B cell (primary cell): ENCODE measurements around the gene ANAPC5. TPM values are rescaled to one million over a fixed set of nuclear protein-coding genes. Genes with fewer than 3 reads are reported as not detected.

Experiments
- ATAC-seq: fragments of 200-7000 bp; cut with Tn5 transposase; one replicate; pipeline ENCODE4 v1.10.0; 2021; ENCODE audit warnings: low read depth, mild to moderate bottlenecking, moderate number of reproducible peaks, moderate library complexity
- CTCF ChIA-PET: fragments of 350-600 bp; sonication (Branson Sonifier 250); formaldehyde crosslinking; loops from one replicate; lab custom pipeline; 2021; ENCODE audit warnings: antibody characterized with exemption, inconsistent platforms; lab: Charles Lee
- POLR2A ChIA-PET: fragments of 350-600 bp; sonication (Branson Sonifier 250); formaldehyde crosslinking; loops from one replicate; lab custom pipeline; 2021; ENCODE audit warnings: antibody characterized with exemption; lab: Charles Lee
- DNase-seq: peaks from one replicate; pipeline ENCODE4 v3.0.0; 2013
- H2AFZ ChIP-seq: 2 replicates; pipeline ENCODE4 v1.6.1; 2012; ENCODE audit warnings: mild to moderate bottlenecking, low read depth, low read length; ENCODE audit not compliant: insufficient read depth, poor library complexity, severe bottlenecking
- H3K27ac ChIP-seq, 2 donors: 1 replicate in 1 of 2; 2 replicates in 1 of 2; pipeline ENCODE4 v1.5.1; 2012 to 2013; ENCODE audit warnings: low read length in 2 of 2, mild to moderate bottlenecking in 2 of 2, moderate library complexity in 1 of 2
- H3K27me3 ChIP-seq, 4 experiments: fragments of 200-600 bp in 1 of 4; sonication (generic) in 1 of 4; replicated peaks in 1 of 4; 1 replicate in 2 of 4; 2 replicates in 2 of 4; pipeline versions ENCODE4 v1.6.1 to v1.7.0; 2013 to 2016; ENCODE audit warnings: low read length in 3 of 4, mild to moderate bottlenecking in 2 of 4, mixed read lengths in 1 of 4, moderate library complexity in 1 of 4; ENCODE audit not compliant: insufficient read depth in 4 of 4, control insufficient read depth in 3 of 4; ENCODE audit errors: control extremely low read depth in 1 of 4
- H3K36me3 ChIP-seq, 2 experiments: replicated peaks in 1 of 2; 1 replicate in 1 of 2; 2 replicates in 1 of 2; pipeline versions ENCODE4 v1.6.1 to v1.7.1; 2013; ENCODE audit warnings: low read length in 1 of 2; ENCODE audit not compliant: insufficient read depth in 2 of 2, control insufficient read depth in 1 of 2; ENCODE audit errors: control extremely low read depth in 1 of 2, extremely low read depth in 1 of 2
- H3K4me1 ChIP-seq, 2 donors: fragments of 200-600 bp in 1 of 2; sonication (generic) in 1 of 2; 1 replicate in 1 of 2; 2 replicates in 1 of 2; pipeline versions ENCODE4 v1.5.1 to v1.6.1; 2013 to 2017; ENCODE audit warnings: low read length in 2 of 2; ENCODE audit not compliant: control insufficient read depth in 2 of 2, insufficient read depth in 2 of 2
- H3K4me2 ChIP-seq: replicated peaks from 2 replicates; pipeline ENCODE3; 2012; ENCODE audit warnings: mild to moderate bottlenecking, low read depth, low read length; ENCODE audit not compliant: poor library complexity, severe bottlenecking
- H3K4me3 ChIP-seq, 5 experiments: fragments of 200-600 bp in 1 of 5; sonication (generic) in 1 of 5; 1 replicate in 3 of 5; 2 replicates in 2 of 5; pipeline versions ENCODE4 v1.5.1 to v1.7.0; 2011 to 2016; ENCODE audit warnings: low read length in 4 of 5, mild to moderate bottlenecking in 4 of 5, low read depth in 2 of 5, control low read depth in 1 of 5, moderate library complexity in 1 of 5; ENCODE audit not compliant: insufficient read depth in 1 of 5; ENCODE audit errors: control extremely low read depth in 1 of 5, extremely low read depth in 1 of 5
- H3K79me2 ChIP-seq: fragments of 200-600 bp; sonication (generic); one replicate; pipeline ENCODE4 v1.6.0; 2016; ENCODE audit warnings: low read length; ENCODE audit not compliant: control insufficient read depth, insufficient read depth
- H3K9ac ChIP-seq: fragments of 200-600 bp; sonication (generic); 2 replicates; pipeline ENCODE4 v1.6.1; 2017; ENCODE audit warnings: mild to moderate bottlenecking, low read length, moderate library complexity
- H3K9me3 ChIP-seq, 3 donors: one replicate each; pipeline versions ENCODE4 v1.6.1 to v1.7.1; 2013; ENCODE audit warnings: low read length in 2 of 3; ENCODE audit not compliant: control insufficient read depth in 2 of 3, insufficient read depth in 1 of 3; ENCODE audit errors: control extremely low read depth in 1 of 3
- H4K20me1 ChIP-seq: 2 replicates; pipeline ENCODE4 v1.6.0; 2012; ENCODE audit warnings: mild to moderate bottlenecking, low read length; ENCODE audit not compliant: insufficient read depth, control insufficient read depth, poor library complexity, severe bottlenecking
- H3K27ac Mint-ChIP-seq: one replicate; pipeline ENCODE4 v1.8.0; 2021; ENCODE audit warnings: mixed read lengths
- H3K27me3 Mint-ChIP-seq: one replicate; pipeline ENCODE4 v1.8.0; 2021; ENCODE audit warnings: mixed read lengths
- H3K4me1 Mint-ChIP-seq: one replicate; pipeline ENCODE4 v1.8.0; 2021; ENCODE audit warnings: mixed read lengths
- H3K4me3 Mint-ChIP-seq: one replicate; pipeline ENCODE4 v1.8.0; 2021; ENCODE audit warnings: mixed read lengths
- H3K9me3 Mint-ChIP-seq: one replicate; pipeline ENCODE4 v1.8.0; 2022; ENCODE audit warnings: mixed read lengths; ENCODE audit not compliant: insufficient read depth
- EZH2 ChIP-seq: IDR thresholded peaks from 2 replicates; pipeline ENCODE4 v1.6.1; 2012; ENCODE audit warnings: borderline replicate concordance, low read depth, mild to moderate bottlenecking, moderate library complexity, low read length; ENCODE audit not compliant: insufficient read depth, poor library complexity, severe bottlenecking
- WGBS: methylation state at CpG from one replicate; pipeline ENCODE4 v1.1.5; 2013; ENCODE audit warnings: missing lambda C conversion rate; ENCODE audit not compliant: insufficient coverage; 5-methylcytosine and 5-hydroxymethylcytosine counted together
- intact Hi-C: fragments of 100-400 bp; cut with micrococcal nuclease; formaldehyde crosslinking; loops from one replicate; pipeline ENCODE4 v1.10.0; 2022
- polyA plus RNA-seq: library from polyadenylated mRNA; depleted of rRNA; stranded (reverse); fragments of >200 nt; gene quantifications from 2 replicates; pipeline ENCODE4 v1.2.3, GENCODE V29; 2012
- total RNA-seq, 2 donors: library from RNA; stranded (reverse); fragments of 120-200 nt in 1 of 2; gene quantifications; 1 replicate in 1 of 2; 2 replicates in 1 of 2; pipeline versions ENCODE4 v1.2.3 to v1.2.4, GENCODE V29; 2013 to 2022
- TF ChIP-seq, protein P1 (sequence below): fragments of 200-600 bp; IDR thresholded peaks from one replicate; pipeline ENCODE4 v1.8.0; 2022; ENCODE audit warnings: antibody characterized with exemption, mild to moderate bottlenecking

The ANAPC5 gene
- total and polyA plus RNA-seq, 2 donors (not counting 1 experiment from before 2014, with no cell fraction given) = 150 to 171 TPM

DNA sequence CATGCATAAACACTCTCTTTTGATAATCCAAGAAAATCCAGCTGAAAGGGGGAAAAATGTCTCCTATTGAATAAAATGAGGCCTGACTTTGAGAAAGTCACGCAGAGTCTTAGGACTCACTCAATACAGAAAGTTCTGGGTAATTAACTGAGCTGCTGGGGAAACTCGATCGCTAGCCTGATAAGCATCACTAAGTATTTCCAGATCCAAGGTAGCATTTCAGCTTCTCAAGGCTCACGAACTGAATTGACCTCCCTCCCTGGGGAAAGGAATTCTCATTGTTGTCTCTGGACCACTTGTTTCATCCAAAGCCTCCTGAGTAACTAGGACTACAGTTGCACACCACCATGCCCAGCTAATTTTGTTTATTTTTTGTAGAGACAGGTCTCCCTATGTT, 13.8 kb upstream of the ANAPC5 start:
- H3K4me1 ChIP-seq = no peaks in the 10 kb centered on the region
- no peak overlapping the region for H2AFZ ChIP-seq
- no peak overlapping the region for H3K4me3 Mint-ChIP-seq
- ChIA-PET CTCF (interaction anchor here (0.7 kb wide), 1 partner anchor 30 kb away, joined by 3 read pairs; no protein-coding TSS in a partner anchor), POLR2A (no interaction called here)
- H3K27me3 Mint-ChIP-seq = peaks cover 14% of the 10 kb centered on the region
- no peak overlapping the region for H3K4me2 ChIP-seq
- no peaks in the 10 kb centered on the region for H3K9me3 ChIP-seq
- ATAC-seq (no peak), DNase-seq (no peak)
- H3K27me3 ChIP-seq = no peaks in the 10 kb centered on the region
- peaks cover 6% of the 10 kb centered on the region for H3K4me1 Mint-ChIP-seq
- no peaks in the 10 kb centered on the region for H3K9me3 Mint-ChIP-seq
- H3K27ac ChIP-seq = no peak overlapping the region
- no peak overlapping the region for H3K27ac Mint-ChIP-seq
- H3K79me2 ChIP-seq = no peaks in the 10 kb centered on the region
- H3K9ac ChIP-seq = no peak overlapping the region
- intact Hi-C loops = no loop called here
- WGBS = no CpG with 5 or more reads among the region's 4 CpGs
- no peak overlapping the region for H3K4me3 ChIP-seq
- H3K36me3 ChIP-seq = no peaks in the 10 kb centered on the region
- H4K20me1 ChIP-seq = no peaks in the 10 kb centered on the region
- TF ChIP-seq EZH2 = no peak
- TF ChIP-seq, protein P1, sequence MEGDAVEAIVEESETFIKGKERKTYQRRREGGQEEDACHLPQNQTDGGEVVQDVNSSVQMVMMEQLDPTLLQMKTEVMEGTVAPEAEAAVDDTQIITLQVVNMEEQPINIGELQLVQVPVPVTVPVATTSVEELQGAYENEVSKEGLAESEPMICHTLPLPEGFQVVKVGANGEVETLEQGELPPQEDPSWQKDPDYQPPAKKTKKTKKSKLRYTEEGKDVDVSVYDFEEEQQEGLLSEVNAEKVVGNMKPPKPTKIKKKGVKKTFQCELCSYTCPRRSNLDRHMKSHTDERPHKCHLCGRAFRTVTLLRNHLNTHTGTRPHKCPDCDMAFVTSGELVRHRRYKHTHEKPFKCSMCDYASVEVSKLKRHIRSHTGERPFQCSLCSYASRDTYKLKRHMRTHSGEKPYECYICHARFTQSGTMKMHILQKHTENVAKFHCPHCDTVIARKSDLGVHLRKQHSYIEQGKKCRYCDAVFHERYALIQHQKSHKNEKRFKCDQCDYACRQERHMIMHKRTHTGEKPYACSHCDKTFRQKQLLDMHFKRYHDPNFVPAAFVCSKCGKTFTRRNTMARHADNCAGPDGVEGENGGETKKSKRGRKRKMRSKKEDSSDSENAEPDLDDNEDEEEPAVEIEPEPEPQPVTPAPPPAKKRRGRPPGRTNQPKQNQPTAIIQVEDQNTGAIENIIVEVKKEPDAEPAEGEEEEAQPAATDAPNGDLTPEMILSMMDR = no peak

GRCh38 chr12:121365416-121366062, 13.3 kb upstream of the ANAPC5 start:
- Histone ChIP-seq H3K79me2 (no peaks in the 10 kb centered on the region), H3K27me3 (no peaks in the 10 kb centered on the region), H3K9ac (no peak overlapping the region), H3K4me1 (no peaks in the 10 kb centered on the region), H3K27ac (no peak overlapping the region), H3K36me3 (no peaks in the 10 kb centered on the region), H2AFZ (no peak overlapping the region), H3K4me3 (no peak overlapping the region), H4K20me1 (no peaks in the 10 kb centered on the region), H3K4me2 (no peak overlapping the region), H3K9me3 (no peaks in the 10 kb centered on the region)
- ATAC-seq (no peak), DNase-seq (no peak)
- no CpG with 5 or more reads among the region's 5 CpGs for WGBS
- ChIA-PET POLR2A (no interaction called here), CTCF (interaction anchor here (0.7 kb wide), 1 partner anchor 31 kb away, joined by 3 read pairs; no protein-coding TSS in a partner anchor)
- H3K4me1 Mint-ChIP-seq = peaks cover 6% of the 10 kb centered on the region
- no peak overlapping the region for H3K27ac Mint-ChIP-seq
- no peak overlapping the region for H3K4me3 Mint-ChIP-seq
- peaks cover 14% of the 10 kb centered on the region for H3K27me3 Mint-ChIP-seq
- intact Hi-C loops = no loop called here
- H3K9me3 Mint-ChIP-seq = no peaks in the 10 kb centered on the region
- TF ChIP-seq, protein P1 = no peak
- no peak for TF ChIP-seq EZH2
